Colonic mucosa (tissue), 4 donors: ENCODE data around the gene STAC3. TPM values are rescaled to one million over a fixed set of nuclear protein-coding genes. Genes with fewer than 3 reads are reported as not detected.
"Not testable (repeated sequence)": the region's sequence is repeated elsewhere in the genome, so short reads cannot be mapped to it uniquely, and the experiment has no call there.

ENCODE experiments used
- DNase-seq: peaks from one replicate; pipeline ENCODE4 v3.0.0-alpha.2; 2020
- H3K27ac ChIP-seq: fragments of 200-600 bp; one replicate; pipeline ENCODE4 v1.8.0; 2021
- H3K27me3 ChIP-seq: fragments of 200-600 bp; one replicate; pipeline ENCODE4 v1.8.0; 2021
- H3K36me3 ChIP-seq: fragments of 200-600 bp; one replicate; pipeline ENCODE4 v1.8.0; 2021
- H3K4me1 ChIP-seq: fragments of 200-600 bp; one replicate; pipeline ENCODE4 v1.8.0; 2021; ENCODE audit warnings: mild to moderate bottlenecking
- H3K4me3 ChIP-seq: fragments of 200-600 bp; one replicate; pipeline ENCODE4 v1.8.0; 2021
- H3K9ac ChIP-seq, 2 donors: one replicate each; pipeline ENCODE4 v1.7.0; 2013; ENCODE audit warnings: control low read depth in 2 of 2, low read depth in 2 of 2, low read length in 2 of 2
- H3K9me3 ChIP-seq: fragments of 200-600 bp; one replicate; pipeline ENCODE4 v1.8.0; 2021
- CTCF ChIP-seq: fragments of 200-600 bp; IDR thresholded peaks from one replicate; pipeline ENCODE4 v1.8.0; 2022; ENCODE audit warnings: antibody characterized with exemption, mild to moderate bottlenecking
- intact Hi-C: fragments of 100-400 bp; cut with DNase I; formaldehyde crosslinking; loops from one replicate; pipeline ENCODE4 v1.14.1; 2022
- total RNA-seq, 2 donors: library from RNA; stranded (reverse); fragmentation: NEBNext Ultra II Directional in 1 of 2; extraction: Animal tissue kit (Norgen Biotek cat#: 25700) in 1 of 2; gene quantifications; one replicate each; pipeline ENCODE4 v1.2.1, GENCODE V29; 2021
- donor health status: healthy.
- donor health status: DM: no; HTN: no; CAD: no.
- donor health status: DM: no; HTN: no; CAD: no.

STAC3 gene
- total RNA-seq, 2 donors from 2014 or later = 1.9 to 2.7 TPM

DNA sequence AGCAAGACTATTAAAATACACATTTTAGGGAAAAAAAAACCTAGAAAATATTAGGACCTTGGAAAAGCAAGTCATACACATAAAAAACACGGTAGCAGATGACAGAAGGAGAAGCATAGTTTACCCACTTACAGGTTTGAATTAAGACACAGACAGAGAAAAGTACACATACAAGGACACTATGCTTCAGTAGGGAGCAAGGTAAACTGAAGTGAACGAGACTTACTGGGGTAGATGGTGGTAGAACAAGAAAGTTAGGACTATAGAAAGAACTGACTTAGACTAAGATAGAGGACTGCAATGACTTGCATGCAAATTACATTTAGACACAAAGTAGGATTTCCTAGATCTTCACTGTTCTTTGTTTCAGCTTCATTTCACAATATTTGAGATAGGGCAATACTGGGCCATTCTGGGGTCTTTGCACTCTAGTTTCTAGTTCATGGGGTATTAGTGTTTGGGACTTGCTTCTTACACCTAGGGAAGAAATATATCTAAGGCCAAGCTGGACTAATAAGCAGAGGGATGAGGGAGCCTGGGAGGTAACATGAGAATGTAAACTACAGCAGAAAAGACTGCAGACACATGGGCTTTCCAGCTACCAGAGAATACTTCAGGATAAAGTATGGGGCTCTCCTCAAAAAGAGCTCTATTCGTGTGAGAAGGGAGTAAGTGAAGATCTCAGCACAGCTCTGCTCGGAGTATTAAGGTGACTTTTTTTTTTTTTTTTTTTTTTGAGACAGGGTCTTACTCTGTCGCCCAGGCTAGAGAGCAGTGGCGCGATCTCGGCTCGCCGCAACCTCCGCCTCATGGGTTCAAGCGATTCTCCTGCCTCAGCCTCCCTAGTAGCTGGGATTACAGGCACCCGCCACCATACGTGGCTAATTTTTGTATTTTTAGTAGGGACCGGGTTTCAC lies 27.7 kb upstream of the STAC3 start:
- Histone ChIP-seq H3K27me3 (no peaks in the 10 kb centered on the region), H3K9me3 (no peaks in the 10 kb centered on the region), H3K27ac (no peak overlapping the region), H3K4me1 (peaks cover 5% of the 10 kb centered on the region), H3K36me3 (no peaks in the 10 kb centered on the region), H3K9ac (no peak overlapping the region), H3K4me3 (no peak overlapping the region)
- no peak for TF ChIP-seq CTCF
- intact Hi-C loops = no loop called here
- no peak for DNase-seq

DNA sequence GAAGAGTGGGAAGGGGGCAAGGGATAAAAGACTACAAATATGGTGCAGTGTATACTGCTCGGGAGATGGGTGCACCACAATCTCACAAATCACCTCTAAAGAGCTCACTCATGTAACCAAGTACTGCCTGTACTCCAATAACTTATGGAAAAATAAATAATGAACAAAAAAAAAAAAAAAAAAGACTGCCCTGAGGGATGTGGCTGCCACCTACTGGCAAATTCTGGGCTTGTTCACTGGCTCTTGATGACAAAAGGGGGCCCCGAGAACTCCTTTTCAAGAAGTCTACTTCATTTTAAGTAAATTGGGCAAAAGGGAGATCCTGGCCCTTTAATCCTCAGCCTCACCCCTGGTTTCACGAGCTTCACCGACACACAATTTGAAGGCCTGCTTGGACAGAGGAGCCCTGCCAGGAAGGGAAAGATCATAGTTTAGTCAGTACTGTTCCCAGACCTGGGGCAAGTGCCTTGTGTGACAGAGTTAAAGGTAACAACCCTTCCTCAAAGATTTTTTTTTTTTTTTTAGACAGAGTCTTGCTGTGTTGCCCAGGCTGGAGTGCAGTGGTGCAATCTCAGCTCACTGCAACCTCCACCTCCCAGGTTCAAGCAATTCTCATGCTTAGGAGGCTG lies 26.1 kb upstream of the STAC3 start:
- Histone ChIP-seq H3K27ac (no peak overlapping the region), H3K36me3 (no peaks in the 10 kb centered on the region), H3K9me3 (no peaks in the 10 kb centered on the region), H3K9ac (no peak overlapping the region), H3K4me3 (no peak overlapping the region), H3K4me1 (peaks cover 5% of the 10 kb centered on the region), H3K27me3 (no peaks in the 10 kb centered on the region)
- DNase-seq = peak; percentile 34
- intact Hi-C loops = no loop called here
- TF ChIP-seq CTCF = peak; percentile 18

DNA sequence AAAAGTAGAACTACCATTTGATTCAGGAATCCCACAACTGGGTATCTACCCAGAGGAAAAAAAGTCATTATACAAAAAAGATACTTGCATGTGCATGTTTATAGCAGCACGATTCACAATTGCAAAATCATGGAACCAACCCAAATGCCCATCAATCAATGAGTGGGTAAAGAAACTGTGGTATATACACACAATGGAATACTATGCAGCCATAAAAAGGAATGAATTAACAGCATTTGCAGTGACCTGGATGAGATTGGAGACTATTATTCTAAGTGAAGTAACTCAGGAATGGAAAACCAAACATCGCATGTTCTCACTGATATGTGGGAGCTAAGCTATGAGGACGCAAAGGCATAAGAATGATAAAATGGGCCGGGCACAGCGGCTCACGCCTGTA lies 25.2 kb upstream of the STAC3 start:
- H3K4me1 ChIP-seq, DNase-seq, H3K36me3 ChIP-seq, H3K27ac ChIP-seq, H3K4me3 ChIP-seq, H3K9me3 ChIP-seq, intact Hi-C loops, H3K27me3 ChIP-seq, H3K9ac ChIP-seq: not testable (repeated sequence)

DNA sequence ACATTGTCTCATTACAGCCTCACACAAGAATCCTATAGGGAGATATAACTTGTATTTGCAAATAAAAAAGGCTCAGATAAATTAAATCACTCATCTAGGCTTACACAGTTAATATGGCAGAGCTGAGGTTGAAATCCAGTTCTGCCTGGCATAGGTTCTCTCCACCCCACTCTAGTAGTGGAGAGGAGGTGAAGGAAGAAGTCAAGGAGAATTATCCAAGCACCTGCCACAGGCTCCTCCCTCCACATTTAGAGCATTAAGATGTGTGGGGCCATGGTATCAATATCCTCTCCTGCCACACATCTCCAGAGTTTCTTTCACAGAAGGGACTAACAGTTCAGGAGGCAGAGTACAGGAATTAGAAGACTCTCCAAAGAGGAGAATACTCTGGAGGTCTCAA lies 22.5 kb upstream of the STAC3 start:
- no peak for TF ChIP-seq CTCF
- Histone ChIP-seq H3K27me3 (no peaks in the 10 kb centered on the region), H3K36me3 (peaks cover 4% of the 10 kb centered on the region), H3K27ac (no peak overlapping the region), H3K9ac (no peak overlapping the region), H3K9me3 (no peaks in the 10 kb centered on the region), H3K4me3 (no peak overlapping the region), H3K4me1 (no peaks in the 10 kb centered on the region)
- DNase-seq = no peak
- intact Hi-C loops = no loop called here

DNA sequence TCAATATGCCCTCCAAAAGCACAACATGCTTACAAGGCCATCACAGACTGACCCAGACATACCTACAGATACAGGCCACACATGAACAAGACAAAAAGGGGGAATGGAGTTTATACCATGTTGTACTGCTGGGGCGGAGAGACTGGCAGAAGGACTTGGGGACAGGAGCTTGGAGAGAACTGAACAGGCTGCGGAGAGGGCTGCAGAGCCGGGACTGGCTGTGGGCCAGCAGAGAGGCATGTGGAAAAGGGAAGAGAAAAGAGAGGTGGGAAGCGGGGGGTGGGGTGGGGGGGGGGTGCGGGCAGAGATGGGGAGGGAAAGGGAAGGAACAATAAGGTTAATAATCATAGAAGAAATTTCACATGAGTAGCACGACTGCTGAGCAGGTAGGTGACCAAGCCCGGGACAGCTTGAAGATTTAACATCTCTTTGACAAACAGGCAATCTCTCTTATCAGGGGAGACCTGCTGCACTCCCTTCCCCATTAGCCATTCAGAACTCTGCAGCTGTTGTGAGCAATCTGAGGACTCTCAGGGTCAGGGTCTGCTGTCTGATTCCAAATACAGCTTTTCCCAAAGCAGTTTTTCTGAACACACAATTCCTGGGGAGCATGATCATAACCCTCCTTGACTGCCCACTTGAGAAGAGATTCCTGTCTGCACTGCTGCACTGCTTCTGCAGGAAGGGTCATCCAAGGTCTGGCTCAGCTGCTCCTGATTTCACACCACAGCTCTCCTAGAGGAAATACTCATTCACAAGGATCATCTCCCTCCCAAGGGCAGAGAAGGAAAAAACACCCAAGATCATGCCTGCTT lies 21.6 kb upstream of the STAC3 start:
- DNase-seq = no peak
- peaks cover 12% of the 10 kb centered on the region for H3K36me3 ChIP-seq

More for the DNA sequence above, 21.6 kb upstream of the STAC3 start:
- no peak overlapping the region for H3K27ac ChIP-seq
- no peaks in the 10 kb centered on the region for H3K4me1 ChIP-seq
- no peak overlapping the region for H3K9ac ChIP-seq
- intact Hi-C loops = no loop called here
- H3K4me3 ChIP-seq = no peak overlapping the region
- no peaks in the 10 kb centered on the region for H3K9me3 ChIP-seq
- H3K27me3 ChIP-seq = no peaks in the 10 kb centered on the region
- no peak for TF ChIP-seq CTCF
